Frontal cortex (tissue), 4 donors: ENCODE data around the gene C10orf105. TPM values are rescaled to one million over a fixed set of nuclear protein-coding genes. Genes with fewer than 3 reads are reported as not detected.
A peak's percentile ranks its signal among the peaks of the same experiment; 100 is the strongest.

ENCODE experiments used
- DNase-seq, 2 donors: peaks; one replicate each; pipeline ENCODE4 v3.0.0; 2012; ENCODE audit warnings: low spot score in 2 of 2
- FAIRE-seq: peaks from 2 replicates; lab custom pipeline; 2012; peaks lifted over from hg19 to GRCh38; lab: Jason Lieb, UNC
- total RNA-seq: library from RNA; depleted of rRNA; stranded (reverse); fragments of >200 nt; gene quantifications from one replicate; pipeline ENCODE4 v1.2.3, GENCODE V29; 2014
- donor health status: control.
- donor health status: control.
- donor health status: control.

C10orf105 gene
- total RNA-seq, 1 donor from 2014 or later: not detected

- FAIRE-seq (no peak), DNase-seq (no peak)
Measured at GRCh38 chr10:71706216-71707121, 13.1 kb downstream of the C10orf105 start.

DNA sequence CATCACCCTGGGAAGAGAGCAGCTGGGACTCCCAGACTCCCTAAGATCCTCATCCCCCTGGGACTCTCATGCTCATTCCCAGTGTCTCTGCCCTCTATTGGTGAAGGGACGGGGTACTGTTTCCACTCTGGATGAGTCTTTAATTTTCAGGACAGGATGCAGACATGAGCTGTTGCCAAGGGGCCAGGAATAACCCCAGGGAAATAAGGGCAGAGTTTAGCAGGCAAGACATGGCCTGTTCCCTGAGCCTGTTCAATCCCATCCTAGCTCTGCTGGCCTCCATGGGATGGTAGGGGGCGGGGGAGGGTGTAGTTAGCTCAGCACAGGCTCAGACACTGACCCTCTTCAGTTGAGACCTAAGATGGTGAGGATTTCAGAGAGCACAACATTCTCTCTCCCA is 14.0 kb downstream of the C10orf105 start:
- FAIRE-seq (no peak), DNase-seq (no peak)

GRCh38 chr10:71704816-71705215 is 14.8 kb downstream of the C10orf105 start:
- no peak for FAIRE-seq
- DNase-seq: no peak

GRCh38 chr10:71703577-71703976 is 16.0 kb downstream of the C10orf105 start:
- no peak for FAIRE-seq
- DNase-seq: no peak

DNA sequence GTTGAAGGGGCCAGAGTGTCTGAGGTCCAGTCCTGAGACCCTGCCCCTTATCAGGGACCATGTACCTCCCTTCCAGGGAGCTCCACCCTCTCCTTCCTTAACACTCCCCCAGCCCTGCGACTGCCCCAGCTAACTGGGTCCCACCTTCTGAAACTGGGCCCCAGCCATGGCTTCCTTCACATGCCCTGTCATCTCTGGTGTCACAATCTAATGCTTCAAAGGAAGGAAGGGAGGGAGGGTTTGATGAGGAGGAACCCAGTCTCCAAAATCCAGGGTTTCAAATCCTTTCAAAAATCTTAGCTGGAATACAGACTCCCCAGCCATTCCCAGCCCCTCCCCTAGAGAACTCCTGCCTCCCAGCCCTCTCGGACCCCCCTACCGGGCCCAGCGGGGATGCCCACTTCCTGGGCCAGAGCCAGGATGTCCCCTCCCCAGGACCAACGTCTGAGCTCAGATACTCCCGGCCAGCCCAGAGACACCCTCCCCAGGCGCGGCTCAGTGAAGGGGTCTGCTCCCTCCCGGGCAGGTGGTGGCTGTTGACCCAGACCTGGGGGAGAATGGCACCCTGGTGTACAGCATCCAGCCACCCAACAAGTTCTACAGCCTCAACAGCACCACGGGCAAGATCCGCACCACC is 18.0 kb downstream of the C10orf105 start:
- no peak for DNase-seq
- FAIRE-seq: no peak

DNA sequence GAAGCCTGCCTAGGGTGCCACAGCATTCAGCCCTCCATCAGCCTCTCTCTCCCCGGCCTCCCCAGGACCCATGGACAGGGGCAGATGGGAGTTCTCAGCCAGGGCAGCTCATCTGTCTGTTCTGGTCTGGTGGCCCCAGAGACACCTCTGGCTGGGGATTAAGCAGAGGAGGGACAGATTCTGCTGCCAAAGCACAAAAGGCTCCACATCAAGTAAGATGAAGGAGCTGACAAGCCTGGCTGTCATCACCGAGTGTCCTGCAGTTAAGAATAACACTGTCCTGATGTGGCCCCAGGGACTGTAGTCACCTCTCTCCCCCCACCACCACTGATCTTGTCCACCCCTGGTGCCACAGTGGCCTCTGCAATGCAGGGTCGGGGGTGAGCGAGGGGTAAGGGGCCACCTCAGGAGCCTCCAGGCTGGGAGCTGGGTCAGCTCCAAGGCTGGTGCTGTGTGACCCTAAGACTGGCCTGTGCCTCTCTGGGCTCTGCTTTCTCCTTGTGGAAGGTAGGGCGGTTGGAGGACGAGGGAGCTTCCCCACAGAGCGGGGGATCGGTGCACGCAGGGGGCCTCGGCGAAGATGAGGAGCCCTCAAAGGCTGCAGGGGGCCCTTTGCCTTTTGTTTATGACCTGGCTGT is 18.7 kb downstream of the C10orf105 start:
- FAIRE-seq (no peak), DNase-seq (no peak)

DNA sequence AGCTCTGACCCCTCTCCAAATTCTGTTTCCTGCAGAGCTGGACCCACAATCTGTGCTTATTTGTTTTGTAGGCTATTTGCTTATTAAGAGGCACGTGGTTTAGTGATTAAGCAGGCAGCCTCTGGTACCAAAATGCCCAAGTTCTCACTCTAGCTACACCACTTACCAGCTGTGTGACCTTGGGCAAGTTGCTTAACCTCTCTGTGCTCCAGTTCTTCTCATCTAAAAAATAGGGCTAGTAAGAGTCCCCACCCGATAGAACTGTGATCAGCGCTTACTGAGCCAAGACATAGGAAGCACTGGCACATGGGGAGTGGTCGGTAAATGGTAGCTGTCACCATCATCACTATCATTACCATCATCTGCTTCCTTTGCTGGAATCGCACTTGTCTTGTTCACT is 20.8 kb downstream of the C10orf105 start:
- FAIRE-seq: no peak

DNA sequence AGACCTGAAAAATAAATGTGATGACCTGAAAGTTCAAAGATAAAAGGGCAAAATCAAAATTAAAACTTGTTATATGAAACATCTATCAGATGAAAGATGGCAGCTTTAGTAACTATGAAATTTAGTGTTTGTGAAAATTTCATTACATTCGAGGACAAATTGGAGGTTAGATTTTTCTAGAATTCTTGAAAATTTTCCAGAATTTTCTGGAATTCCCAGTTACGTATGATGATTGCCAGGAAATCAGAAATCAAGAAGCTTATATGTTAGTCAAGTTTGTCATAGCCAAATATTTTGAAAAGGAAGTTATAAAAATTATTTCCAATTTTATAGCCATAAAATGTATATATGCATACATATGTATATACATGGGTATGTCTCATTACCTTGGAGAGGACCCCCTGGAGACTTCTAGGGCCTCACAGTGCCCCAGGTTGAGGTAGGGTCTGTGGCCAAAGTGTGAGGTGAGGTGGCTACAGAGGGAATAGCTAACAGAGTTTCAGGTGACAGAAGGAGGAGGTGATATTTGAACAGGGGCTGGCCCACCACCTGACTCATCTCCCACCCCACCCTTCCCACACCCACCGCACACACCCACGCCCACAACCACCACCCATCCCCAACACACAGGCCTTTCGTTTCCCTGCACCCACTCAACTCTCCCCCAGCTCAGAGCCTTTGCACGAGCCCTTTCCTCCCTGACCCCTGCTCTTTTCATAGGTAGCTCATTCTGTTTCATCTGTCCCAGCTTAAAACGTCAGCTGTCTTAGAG is 21.5 kb downstream of the C10orf105 start:
- FAIRE-seq: peak; percentile 15
- DNase-seq: no peak

More for the DNA sequence above, 20.8 kb downstream of the C10orf105 start:
- no peak for DNase-seq

DNA sequence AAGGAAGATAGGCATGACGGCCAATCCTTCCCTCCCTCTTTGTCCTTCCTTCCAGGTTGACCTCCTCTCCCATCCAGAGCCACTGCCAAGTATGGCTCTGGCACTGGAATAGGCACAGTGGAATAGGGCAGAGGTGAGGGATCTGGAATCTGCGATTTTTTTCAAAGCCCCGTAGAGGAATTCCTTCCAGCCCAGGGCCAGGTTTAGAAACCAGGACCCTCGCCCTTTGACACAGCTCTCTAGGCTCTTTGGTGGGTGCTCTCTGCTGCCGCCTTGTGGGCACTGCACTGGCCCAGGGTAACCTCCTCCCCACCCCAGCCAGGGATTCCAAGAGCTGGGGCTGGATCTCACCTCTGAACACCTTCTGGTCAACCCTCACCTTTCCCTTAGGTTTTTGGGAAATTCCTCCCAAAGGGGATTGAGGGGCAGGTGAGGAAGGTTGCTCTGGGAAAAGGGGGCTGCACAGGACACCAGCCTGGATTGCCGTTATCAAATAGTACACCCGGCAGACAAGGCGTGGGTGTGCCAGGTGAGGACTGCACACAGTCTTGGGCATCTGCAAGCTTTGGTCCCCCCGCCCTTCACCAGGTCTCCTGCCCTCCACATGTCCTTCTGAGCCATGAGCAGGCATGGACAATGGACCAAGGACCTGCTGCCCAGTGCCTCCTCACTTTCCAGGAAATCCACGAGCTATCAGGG is 22.8 kb downstream of the C10orf105 start:
- DNase-seq (peak; percentile 40 to 60), FAIRE-seq (no peak)

DNA sequence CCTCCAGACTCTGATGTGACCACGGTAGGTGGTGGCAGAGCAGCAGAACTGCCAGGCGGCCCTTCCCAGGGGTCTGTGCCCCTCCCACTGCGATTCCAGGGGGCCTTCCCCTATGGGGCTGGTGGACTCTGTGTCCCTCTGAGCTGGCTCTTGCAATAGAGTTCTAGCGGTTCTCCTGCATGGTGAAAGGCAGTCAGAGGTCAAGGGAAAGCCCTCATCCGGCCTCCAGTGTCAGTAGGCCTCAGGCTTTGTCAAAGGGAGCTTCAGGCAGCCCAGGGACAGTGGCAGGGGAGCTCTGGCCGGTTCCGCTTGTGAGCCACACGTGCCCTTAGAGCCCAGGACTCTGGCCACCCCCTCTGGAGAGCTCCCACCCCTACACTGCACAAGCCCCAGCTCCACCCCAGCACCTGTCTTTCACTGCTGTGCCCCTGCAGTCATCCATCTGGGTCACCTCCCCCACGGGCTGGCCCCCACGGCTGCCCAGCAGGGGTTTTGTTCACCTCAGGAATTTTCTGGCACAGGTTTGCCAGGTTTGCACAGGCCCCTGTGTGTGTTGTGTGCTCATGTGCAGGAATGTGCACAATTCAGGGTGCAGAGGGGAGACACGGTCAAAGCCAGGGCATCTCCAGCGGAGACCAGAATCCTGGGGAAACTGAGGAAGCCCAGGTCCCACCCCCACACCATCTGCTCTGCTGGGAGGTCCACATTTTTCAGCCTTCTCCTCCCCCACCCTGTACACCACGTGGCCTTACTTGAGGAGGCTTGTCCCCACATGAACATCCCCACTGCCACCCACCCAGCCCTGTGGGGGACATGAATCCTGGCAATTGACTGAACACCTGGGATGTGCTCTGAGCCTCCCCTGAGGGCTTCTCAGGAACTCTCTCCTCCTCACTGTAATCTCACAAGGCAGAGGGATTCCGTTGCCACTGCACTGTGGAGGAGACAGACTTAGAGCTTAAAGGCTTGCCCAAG is 23.8 kb downstream of the C10orf105 start:
- DNase-seq (no peak), FAIRE-seq (no peak)

GRCh38 chr10:71694567-71694968 is 25.0 kb downstream of the C10orf105 start:
- FAIRE-seq: no peak
- DNase-seq: peak in 1 of 2 donors; percentile 52

GRCh38 chr10:71694039-71694501 is 25.5 kb downstream of the C10orf105 start:
- FAIRE-seq (no peak), DNase-seq (no peak)

GRCh38 chr10:71693377-71693776 is 26.2 kb downstream of the C10orf105 start:
- no peak for FAIRE-seq
- no peak for DNase-seq

DNA sequence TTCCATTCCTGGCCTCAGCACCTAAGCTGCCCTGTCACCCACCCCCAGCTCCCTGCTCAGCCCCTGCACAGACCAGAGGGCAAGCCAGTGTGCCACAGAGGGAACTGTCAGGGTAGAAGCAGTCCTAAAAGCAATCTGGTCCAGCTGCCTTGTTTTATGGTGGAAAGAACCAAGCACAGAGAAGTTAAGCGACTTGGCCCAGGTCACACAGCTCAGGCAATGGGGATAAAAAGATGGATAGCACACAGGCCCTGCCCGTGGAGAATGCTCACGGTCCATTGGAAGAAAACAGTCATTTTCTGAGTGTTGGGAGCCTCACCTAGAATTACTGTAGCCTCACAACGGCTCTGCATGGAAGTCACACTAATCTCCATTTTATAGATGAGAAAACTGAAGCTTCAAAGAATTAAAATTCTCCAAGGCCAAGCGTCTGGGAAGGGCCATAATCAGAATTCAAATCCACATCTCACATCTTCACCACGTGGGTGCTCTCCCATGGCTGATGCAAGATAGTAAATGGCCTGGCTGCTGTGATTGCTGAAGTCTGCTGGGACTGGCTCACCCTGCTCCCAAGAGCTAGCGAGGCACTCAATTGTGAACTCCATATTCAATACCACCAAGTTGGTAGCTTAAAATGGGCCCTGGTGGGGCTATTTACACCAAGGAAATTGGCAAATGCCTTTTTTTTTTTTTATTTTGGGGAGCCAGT is 26.8 kb downstream of the C10orf105 start:
- FAIRE-seq (no peak), DNase-seq (no peak)

DNA sequence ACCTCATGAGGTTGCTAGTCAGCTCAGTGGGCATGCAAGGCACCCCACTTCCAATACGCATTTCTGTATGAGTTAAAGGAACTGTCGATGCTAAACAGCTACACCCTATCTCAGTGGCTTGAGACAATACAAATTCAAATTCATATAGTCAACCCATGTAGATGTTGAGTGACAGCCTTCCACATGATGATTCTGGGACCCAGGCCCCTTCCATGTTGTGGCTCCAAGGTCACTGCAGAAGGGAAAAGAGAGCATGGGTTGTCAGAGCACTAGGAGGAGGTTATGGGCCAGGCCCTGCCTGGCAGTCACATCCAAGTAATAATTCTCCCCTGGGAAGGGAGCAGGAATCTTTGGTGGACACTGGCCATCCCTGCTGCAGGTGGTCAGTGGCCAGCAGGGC is 28.2 kb downstream of the C10orf105 start:
- DNase-seq: no peak
- FAIRE-seq: no peak

GRCh38 chr10:71690094-71690720 is 29.4 kb downstream of the C10orf105 start:
- DNase-seq: no peak
- no peak for FAIRE-seq

DNA sequence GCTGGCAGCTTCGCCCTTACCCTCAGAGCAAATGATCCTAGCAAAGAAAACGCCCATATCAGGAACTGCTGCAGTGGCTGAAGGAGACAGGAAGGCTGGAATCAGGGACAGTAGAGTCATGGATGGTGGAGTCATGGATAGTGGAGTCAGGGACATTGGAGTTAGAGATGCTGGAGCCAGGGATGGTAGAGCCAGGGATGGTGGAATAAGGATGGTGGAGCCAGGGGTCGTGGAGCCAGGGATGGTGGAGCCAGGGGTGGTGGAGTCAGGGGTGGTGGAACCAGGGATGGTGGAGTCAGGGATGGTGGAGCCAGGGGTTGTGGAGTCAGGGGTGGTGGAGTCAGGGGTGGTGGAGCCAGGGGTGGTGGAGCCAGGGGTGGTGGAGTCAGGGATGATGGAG is 31.3 kb downstream of the C10orf105 start:
- no peak for FAIRE-seq
- DNase-seq: no peak
